ENCODE results near the gene BCO2.
"Not testable (repeated sequence)": the region's sequence is repeated elsewhere in the genome, so short reads cannot be mapped to it uniquely, and the experiment has no call there.

Gene BCO2, protein sequence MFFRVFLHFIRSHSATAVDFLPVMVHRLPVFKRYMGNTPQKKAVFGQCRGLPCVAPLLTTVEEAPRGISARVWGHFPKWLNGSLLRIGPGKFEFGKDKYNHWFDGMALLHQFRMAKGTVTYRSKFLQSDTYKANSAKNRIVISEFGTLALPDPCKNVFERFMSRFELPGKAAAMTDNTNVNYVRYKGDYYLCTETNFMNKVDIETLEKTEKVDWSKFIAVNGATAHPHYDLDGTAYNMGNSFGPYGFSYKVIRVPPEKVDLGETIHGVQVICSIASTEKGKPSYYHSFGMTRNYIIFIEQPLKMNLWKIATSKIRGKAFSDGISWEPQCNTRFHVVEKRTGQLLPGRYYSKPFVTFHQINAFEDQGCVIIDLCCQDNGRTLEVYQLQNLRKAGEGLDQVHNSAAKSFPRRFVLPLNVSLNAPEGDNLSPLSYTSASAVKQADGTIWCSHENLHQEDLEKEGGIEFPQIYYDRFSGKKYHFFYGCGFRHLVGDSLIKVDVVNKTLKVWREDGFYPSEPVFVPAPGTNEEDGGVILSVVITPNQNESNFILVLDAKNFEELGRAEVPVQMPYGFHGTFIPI

DNA sequence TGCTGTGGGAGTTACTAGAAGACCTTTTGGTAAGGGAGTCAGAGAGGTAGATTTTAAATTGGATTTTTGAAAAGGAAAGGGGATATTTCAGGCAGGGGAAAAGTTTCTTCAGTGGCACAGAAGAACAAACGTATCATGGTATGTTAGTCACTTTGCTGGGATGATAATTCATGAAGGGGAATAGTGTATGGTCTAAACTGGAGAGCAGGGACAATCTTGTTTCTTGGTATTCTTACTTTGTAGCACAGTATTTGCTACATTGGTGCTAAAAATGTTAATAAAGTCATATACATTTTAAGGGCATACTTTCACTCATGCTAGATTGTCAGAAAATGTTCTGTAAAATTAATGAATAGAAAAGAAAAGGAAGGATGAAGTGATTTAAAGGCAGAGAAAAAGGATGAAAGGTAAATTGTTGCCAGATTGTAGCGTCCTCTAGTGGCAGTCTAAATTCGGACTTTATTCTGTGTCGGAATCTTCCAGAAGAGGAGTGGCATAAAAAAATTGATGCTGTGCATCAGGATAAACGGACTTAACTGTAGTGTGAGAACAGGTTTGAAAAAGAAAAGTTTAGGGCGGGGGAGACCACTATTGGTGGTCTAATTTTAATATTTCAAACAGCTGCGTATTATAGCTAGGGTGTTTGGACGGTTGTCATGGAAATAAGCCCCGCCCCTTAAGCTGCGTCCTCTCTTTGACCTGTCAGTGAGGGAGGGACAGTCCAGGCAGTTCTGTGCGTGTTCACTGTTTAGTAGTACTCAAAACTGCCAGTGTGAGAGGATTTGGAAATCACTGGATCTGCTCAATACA is at the start of gene BCO2:
Gene BCO2, plus strand, starts transcription at position 724 of the 810 bp plus-strand sequence. CDS start 90 bp downstream, outside the sequence.
- peak; percentile 78 for DNase-seq

DNA sequence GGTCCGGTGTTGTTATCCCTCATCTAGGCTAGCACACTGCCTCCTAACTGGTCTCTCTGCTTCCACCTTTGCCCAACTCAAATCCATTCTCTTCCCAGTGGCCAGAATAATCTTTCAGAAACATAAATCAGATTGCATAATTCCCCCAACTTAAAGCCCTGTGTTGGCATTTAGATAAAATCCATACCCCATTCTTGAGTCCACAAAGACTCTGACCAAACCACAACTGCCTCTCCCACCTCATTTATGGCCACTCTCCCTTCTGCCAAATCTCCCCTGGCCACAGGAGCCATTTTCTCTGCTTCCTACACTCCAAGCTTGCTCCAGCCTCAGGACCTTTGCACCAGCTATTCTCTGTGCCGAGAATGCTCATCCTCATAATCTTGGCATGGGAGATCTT is 48.3 kb upstream of the BCO2 start:
- no peak for DNase-seq

DNA sequence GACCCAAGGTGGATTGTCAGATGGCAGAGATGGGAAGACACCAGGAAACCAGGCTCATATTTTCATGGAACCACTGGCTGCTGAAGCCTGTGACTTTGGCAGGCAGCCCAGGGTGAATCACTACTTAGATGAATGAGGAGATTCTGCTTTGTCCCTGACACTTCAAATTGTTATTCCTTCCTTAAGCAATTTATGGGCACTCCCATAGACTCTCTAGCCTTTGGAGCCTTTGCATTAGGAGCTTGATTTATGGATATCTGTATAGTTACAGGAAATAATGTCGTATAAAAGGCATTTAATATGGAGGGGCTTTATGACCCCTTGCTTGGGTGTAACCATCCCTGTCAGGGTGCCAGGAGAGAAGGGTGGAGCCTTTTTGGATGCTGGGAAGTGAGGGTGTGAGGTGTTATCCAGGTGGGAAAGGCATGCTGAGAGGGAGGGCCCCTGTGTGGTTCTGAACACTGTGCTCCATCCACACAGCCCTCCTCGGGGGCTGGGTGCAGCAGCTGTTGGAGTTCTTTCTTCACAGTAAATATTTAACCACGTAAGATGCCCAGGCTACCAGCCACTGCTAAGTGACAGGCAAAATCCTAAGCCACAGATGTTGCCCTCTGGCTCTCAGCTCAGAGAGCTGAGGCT is 46.7 kb upstream of the BCO2 start:
- DNase-seq, result peak; percentile 19

DNA sequence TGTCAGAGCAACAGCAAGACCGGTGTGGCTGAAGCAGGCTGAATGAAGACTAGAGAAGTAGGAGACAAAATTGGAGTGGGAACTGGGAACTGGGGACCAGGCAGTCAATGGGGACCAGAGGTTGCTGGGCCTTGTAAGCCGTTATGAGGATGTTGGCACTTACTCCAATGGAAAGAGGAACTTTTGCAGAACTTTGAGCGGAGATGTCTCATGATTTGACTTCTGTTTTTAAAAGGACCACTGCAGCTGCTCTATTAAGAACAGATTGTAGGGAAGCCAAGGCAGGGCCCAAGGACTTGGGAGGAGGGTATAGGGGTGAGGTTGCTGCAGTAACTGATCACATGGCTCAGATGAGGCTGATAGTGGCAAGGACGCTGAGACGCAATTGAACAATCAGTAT is 45.7 kb upstream of the BCO2 start:
- DNase-seq, result peak; percentile 85

DNA sequence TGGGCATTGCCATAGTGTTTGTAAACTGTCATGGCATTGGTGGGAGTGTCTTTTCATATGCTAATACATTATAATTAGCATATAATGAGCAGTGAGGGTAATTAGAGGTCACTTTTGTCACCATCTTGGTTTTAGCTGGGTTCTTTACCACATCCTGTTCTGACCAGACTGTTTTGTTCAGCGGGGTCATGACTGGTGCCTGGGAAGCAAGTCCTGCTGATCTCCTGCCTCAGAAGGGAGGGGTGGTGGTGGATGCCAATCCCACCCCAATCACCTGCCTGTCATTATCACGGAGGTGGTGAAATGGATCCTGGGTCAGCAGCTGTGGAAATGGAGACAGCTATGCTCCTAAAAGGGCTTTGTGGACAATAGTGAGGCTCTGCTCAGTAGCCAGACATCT is 42.6 kb upstream of the BCO2 start:
- DNase-seq, result peak; percentile 16

DNA sequence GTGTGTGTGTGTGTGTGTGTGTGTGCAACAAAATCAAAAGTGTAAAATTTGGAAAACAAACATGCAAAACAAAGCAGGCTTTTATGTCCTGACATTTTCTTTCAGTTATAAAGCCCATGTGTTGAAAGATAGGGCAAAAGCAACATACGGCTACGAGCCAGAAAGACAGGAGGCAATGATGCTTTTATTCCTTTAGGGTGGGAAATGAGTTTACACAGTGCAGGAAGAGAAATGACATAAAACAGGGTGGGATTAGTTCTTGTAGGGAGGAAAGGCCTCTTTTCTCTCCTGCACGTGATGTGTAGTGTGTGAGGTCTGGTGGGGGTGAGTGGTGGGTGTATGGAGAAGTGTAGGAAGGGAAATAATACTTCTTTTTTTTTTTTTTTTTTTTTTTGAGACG is 40.8 kb upstream of the BCO2 start:
- DNase-seq, result peak; percentile 17

DNA sequence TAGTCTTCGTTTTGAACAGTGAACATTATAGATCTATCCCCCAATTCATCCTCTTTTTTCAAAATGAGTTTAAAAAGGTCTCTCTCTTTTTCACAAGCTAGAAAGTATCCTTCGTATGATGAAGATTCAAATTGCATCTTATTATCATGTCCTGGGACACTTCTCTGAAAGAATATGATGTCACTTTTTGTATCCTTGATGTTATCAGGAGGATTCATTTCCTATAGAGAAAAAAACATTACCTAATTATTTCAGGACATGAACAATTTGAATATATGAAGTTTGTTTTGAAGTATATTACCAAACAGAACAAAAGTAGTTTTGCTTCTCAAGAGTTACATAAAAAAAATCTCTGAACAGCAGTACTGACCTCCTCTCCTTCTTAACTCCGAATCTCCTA is 31.7 kb upstream of the BCO2 start:
- DNase-seq, result no peak

GRCh38 chr11:112150517-112150916 is 24.8 kb upstream of the BCO2 start:
- DNase-seq, result no peak

DNA sequence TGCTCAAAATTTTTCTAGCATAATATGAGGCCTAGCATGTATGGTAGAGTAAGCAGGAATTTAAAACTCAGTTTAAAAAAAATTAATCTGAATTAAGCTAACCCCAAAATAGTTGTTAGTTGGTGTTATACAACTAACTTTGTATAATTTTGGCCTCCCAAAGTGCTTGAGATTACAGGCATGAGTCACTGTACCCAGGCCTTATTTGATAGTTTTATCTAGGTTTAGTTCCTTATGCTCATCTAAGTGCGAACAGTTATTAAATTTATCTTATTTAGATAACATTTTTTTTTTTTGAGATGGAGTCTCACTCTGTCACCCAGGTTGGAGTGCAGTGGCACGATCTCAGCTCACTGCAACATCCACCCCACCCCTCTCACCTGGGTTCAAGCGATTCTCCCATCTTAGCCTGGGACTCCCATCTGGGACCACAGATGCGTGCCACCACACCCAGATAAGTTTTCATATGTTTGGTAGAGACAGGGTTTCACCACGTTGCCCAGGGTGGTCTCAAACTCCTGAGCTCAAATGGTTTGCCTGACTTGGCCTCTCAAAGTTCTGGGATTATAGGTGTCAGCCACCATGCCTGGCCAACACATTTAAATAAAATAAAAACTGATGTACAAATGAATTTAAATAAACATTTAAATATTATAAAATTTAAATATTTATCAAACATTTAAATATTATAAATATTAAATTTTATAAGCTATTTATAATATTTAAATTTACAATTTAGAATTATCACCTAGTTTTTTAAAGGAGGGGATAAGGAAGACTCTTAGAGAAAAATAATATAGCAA is 19.0 kb upstream of the BCO2 start:
- DNase-seq, result no peak

DNA sequence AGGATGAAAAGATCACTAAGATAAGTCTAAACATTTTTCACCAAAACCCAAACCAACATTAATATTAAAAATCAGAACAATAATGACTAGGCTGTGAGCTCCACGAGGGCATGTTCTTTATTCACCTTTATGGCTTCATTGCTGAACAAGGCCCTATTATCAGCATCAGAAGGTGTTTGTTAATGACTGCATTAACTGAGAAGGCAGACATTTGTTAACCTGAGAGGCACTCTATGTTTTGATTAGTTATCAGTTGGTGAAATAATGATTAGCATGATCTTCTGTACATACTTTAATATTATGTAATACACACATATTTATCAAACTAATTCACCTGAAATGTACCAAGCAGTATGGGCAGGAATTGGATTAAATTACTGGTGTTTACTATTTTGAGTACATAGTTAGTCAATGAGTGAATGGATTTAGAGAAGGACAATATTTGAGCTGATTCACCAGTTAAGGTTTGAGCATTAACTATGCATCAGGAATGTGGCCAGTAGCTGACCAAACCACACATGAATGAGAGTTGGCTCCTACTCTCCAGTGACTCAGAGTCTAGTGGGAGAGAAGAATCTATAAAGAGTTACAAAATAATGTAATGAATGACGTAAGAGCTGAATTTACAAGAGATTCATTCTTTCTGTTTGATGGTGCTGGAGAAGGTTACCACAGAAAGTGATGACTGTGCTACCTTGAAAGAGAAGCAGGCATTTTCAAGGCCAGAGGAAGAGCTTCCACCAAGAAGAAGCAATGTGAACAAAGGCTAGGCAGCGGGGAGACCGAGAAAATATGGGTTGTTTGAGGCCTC is 18.2 kb upstream of the BCO2 start:
- DNase-seq, result peak; percentile 99

DNA sequence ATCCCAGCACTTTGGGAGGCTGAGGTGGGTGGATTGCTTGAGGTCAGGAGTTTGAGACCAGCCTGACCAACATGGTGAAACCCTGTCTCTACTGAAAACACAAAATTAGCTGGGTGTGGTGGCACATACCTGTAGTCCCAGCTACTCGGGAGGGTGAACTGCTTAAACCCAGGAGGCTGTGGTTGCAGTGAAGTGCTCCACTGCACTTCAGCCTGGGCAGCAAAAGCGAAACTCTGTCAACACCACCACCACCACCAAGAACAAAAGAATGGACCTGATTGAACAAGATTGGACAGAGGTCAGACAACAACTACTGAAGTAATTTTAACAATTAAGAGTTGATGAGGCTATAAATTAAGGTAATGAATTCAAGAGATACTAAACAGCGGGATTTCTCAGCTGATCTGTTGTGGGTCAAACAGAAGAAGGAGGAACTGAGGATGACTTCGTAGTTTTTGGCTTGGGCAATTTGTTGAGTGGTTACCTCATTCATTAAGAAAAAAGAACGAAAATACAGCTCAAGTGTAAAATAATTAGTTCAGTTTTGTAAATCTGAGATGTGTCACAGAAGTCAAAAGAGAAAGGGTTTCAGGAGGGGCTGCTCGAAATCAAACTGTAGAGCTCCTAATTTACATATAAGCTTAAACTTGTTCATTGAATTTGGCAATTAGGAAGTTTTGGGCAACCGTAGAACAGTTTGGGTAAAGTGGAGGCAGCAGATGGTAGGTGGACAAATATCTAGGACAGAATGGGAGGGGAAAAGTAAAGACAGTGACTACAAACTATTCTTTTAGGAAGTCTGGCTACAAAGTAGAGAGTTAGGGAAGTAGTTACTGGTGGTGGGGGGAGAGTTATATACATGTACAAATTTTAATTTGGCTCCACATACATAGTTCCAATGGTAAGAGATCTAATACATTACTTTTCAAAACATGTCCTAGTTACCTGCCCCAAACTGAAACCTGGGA is 15.9 kb upstream of the BCO2 start:
- DNase-seq, result peak; percentile 89

- DNase-seq, result peak; percentile 53
These were observed 15.0 kb upstream of the BCO2 start for GRCh38 chr11:112160091-112160848.

- peak; percentile 76 for DNase-seq
These were observed 14.3 kb upstream of the BCO2 start for GRCh38 chr11:112161012-112161411.

DNA sequence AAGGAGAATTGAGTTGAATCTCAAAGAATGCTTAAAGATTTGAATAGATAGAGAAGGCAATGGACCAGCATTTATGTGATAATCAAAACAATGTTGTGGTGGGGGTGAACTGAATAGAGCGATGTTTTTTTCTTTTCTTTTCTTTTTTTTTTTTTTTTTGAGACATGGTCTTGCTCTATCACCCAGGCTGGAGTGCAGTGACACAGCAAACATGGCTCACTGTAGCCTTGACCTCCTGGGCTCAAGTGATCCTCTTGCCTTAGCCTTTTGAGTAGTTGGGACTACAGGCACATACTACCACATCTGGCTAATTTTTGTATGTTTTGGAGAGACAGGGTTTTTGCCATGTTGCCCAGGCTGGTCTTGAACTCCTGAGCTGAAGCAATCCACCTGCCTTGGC is 13.1 kb upstream of the BCO2 start:
- DNase-seq, result not testable (repeated sequence)

- DNase-seq, result peak; percentile 40
These were observed 12.4 kb upstream of the BCO2 start for GRCh38 chr11:112162761-112163546.

GRCh38 chr11:112163875-112164685 is 11.2 kb upstream of the BCO2 start, which contains the start of gene IL18:
Gene IL18, minus strand, starts transcription at chr11:112164094. Its CDS starts 9,041 bp downstream, at chr11:112155053.
- peak; percentile 87 for DNase-seq

- no peak for DNase-seq
These were observed 10.3 kb upstream of the BCO2 start for GRCh38 chr11:112165049-112165448.

Data from inflammatory macrophage treated with lipopolysaccharide for 4 hours (primary cell).